Cardiac fibroblast (primary cell): ENCODE results near the gene HS3ST4.

Source experiments
- DNase-seq, 2 donors: peaks; one replicate each; pipeline versions ENCODE4 v3.0.0 to v3.0.0-alpha.2; 2010; ENCODE audit warnings: low read depth in 2 of 2
- H3K4me3 ChIP-seq, 2 donors: replicated peaks in 1 of 2; 1 replicate in 1 of 2; 2 replicates in 1 of 2; pipeline ENCODE4 v1.5.1; 2011; ENCODE audit warnings: low read depth in 2 of 2, low read length in 2 of 2, mild to moderate bottlenecking in 2 of 2, moderate library complexity in 1 of 2
- TF ChIP-seq, protein P1 (sequence below): IDR thresholded peaks from one replicate; pipeline ENCODE4 v1.5.1; 2011; ENCODE audit warnings: low read depth, mild to moderate bottlenecking, low read length, inconsistent platforms

Gene HS3ST4

DNA sequence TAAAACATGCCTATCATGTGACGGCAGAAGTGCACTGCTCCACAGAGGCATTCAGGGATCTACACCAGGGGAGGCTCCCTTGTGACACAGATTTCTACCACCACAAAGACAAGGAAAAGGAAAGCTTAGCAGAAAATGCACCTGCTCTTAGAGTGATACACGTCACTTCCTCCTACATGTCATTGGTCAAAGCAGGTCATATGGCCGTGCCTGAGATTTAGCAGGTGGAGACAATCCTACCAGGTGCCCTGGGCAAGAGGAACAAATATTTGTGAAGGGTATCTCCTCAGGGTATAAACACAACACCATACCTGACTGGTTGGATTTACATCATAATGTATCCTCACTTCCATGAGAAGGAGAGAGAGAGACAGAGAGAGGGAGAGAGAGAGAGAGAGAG, 362.1 kb downstream of the HS3ST4 start:
- TF ChIP-seq, protein P1, sequence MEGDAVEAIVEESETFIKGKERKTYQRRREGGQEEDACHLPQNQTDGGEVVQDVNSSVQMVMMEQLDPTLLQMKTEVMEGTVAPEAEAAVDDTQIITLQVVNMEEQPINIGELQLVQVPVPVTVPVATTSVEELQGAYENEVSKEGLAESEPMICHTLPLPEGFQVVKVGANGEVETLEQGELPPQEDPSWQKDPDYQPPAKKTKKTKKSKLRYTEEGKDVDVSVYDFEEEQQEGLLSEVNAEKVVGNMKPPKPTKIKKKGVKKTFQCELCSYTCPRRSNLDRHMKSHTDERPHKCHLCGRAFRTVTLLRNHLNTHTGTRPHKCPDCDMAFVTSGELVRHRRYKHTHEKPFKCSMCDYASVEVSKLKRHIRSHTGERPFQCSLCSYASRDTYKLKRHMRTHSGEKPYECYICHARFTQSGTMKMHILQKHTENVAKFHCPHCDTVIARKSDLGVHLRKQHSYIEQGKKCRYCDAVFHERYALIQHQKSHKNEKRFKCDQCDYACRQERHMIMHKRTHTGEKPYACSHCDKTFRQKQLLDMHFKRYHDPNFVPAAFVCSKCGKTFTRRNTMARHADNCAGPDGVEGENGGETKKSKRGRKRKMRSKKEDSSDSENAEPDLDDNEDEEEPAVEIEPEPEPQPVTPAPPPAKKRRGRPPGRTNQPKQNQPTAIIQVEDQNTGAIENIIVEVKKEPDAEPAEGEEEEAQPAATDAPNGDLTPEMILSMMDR = no peak
- no peak for DNase-seq
- H3K4me3 ChIP-seq = no peak overlapping the region

DNA sequence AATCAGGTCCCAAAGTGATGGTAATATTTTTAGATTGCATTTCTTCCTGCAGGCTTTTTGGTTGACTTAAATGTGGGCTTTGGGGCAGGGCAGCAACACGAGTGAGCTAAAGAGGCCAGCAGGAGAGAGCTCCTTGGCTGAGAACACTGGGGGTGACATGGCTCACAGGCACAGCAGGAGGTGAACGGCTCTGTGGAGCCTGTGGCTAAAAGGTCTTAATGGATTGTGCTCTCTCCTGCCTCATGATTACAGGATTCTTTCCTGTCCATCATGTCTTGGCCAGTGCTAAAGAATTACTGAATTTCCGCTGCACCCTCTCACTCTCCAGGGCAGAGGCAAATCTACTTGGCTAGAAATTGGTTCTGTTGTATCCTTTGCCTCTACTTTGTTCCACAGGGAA, 366.6 kb downstream of the HS3ST4 start:
- no peak for DNase-seq

DNA sequence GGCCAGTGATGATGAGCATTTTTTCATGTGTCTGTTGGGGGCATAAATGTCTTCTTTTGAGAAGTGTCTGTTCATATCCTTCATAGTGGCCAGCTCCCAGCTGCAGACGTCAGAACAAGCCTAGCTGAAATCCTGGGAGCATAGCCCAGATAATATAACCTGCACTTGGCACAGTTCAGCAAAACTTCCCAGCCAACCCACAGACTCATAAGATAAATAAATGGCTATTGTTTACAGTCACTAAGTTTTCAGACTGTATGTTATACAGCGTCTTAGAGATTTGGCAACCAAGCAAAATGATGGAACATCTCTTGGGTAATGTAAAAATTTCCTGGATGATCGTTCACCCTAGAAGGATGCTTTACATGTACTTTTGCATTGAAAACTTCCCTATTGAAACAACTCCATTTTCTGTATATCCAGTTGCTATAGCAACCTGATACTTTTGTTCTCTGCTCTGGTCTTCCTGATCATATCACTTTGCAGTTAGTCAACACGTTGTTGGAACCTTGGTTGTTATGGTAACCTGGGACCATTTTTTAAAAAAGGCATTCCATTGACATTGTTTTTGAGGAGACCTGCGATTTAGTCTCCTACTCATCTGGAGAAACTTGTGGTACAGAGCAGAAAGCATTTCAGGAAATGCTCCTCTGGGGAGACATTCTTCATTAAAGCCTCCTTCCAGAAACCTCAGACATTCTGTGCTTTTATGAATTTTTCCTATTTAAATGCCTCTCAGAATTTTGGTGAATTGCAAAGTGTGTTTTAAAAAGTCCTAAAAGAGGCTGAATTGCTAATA, 378.7 kb downstream of the HS3ST4 start:
- TF ChIP-seq, protein P1 = no peak
- DNase-seq = no peak
- H3K4me3 ChIP-seq = no peak overlapping the region

More for the DNA sequence above, 366.6 kb downstream of the HS3ST4 start:
- TF ChIP-seq, protein P1 = no peak
- H3K4me3 ChIP-seq = no peak overlapping the region

DNA sequence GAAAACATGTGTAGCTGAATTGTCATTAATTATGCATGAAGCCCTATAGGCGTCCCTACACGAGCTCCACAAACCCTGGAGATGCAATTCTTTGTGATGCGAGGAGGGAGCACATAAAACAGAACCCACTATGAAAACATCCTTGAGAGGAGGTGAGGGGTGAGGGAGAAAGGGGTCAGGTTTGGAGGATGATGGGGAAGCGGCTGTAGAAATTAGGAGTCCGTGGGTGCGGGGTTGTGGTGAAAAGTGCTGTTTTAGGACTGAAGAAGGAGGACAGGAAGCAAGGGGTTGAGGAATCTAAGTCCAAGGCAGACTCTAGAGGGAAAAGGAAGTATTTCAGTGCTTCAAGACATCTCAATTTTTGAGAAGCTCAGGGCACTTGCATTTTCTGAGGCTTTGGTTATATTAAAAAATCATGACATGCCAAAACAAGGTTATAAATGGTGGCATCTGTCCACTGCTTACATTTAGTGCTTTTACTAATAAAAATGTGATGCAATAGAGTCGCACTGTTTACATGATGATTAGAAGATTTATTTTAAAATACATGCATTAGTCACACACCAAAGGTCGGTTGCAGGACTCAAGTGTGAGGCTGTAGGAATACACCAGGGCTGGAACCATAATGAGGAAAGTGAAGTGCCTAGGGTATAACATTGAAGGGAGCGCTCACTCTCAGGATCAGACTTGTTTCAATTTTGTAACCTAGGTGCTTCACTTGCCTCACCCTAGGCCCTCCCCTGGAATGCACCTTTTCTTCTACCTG, 379.5 kb downstream of the HS3ST4 start:
- no peak for DNase-seq
- H3K4me3 ChIP-seq = no peak overlapping the region
- TF ChIP-seq, protein P1 = no peak

DNA sequence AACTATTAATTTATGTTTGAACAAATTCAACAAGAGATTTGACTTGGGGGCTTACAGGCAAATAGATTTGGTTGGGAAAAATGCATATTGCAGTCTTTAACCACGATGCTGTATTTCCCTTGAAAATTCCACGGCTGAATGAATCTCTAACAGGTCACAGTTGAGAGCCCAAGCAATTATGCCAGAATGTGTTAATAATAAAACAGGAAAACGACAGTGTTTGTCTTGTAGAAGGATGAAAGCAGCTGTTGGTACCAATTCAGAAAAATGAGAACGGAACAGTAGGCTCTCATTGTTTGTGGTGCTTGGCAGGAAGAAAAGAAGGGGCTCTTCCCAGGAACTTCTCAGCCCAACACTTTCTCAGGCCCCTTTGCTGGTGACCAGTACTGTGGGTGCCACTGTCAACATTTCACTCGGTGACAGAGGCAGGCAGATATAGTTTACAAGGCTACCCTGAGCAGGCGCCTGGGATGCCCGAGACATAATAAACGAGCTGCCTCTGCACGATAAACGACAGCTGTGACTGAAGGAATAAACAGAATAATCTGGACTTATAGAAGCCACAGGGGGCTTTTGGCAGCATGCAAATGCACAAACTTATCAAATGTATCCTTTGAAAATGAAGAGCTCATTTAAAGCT, 387.1 kb downstream of the HS3ST4 start:
- no peak for DNase-seq
- TF ChIP-seq, protein P1 = no peak
- no peak overlapping the region for H3K4me3 ChIP-seq

DNA sequence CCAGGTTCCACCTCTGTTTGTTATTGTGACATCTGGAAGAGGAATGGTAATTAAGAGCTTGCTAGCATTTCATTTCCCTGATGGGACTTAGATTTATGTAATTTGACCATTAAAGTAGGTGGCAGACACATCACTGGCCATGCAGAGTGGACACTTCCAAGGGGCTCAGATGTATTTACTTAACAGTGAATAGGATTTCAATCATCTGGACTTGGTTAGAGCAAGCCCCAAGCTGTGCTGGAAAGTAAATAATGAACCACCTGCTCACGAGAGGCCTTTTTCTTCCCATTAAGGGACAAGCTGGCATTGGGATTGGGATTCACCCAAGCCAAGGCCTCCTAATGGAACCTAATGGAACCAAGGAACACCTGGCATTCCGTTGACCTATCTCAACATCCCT, 395.3 kb downstream of the HS3ST4 start:
- no peak for DNase-seq
- no peak overlapping the region for H3K4me3 ChIP-seq
- TF ChIP-seq, protein P1 = no peak
